AG04450 (cell line): ENCODE data around the gene BCAR1. TPM values are rescaled to one million over a fixed set of nuclear protein-coding genes. Genes with fewer than 3 reads are reported as not detected.
"Not testable (repeated sequence)": the region's sequence is repeated elsewhere in the genome, so short reads cannot be mapped to it uniquely, and the experiment has no call there.

Experiments used
- CTCF ChIA-PET: fragments of 300-600, 350-600 bp; formaldehyde crosslinking; extraction: SDS; loops from one replicate; lab custom pipeline; 2022; ENCODE audit warnings: antibody characterized with exemption, inconsistent platforms; lab: Charles Lee
- POLR2A ChIA-PET: fragments of 350-600 bp; formaldehyde crosslinking; extraction: SDS; loops from one replicate; lab custom pipeline; 2021; ENCODE audit warnings: antibody characterized with exemption, inconsistent platforms; lab: Yijun Ruan, JAX
- DNase-seq: peaks from one replicate; pipeline ENCODE4 v3.0.0-alpha.2; 2011; ENCODE audit warnings: low read depth, low spot score
- H3K27ac ChIP-seq: one replicate; pipeline ENCODE4 v1.5.1; 2012; ENCODE audit warnings: low read depth, low read length, control low read depth
- H3K27me3 ChIP-seq: one replicate; pipeline ENCODE4 v1.6.0; 2012; ENCODE audit warnings: low read length; ENCODE audit not compliant: control insufficient read depth, insufficient read depth
- H3K4me3 ChIP-seq: 2 replicates; pipeline ENCODE4 v1.5.1; 2011; ENCODE audit warnings: mild to moderate bottlenecking, low read depth, low read length, control low read depth
- H3K9me3 ChIP-seq: 2 replicates; pipeline ENCODE4 v1.5.1; 2012; ENCODE audit warnings: low read length; ENCODE audit not compliant: control insufficient read depth, insufficient read depth
- CTCF ChIP-seq: IDR thresholded peaks from 2 replicates; pipeline ENCODE4 v1.5.1; 2011; ENCODE audit warnings: low read depth, low read length, control low read depth, inconsistent platforms
- polyA plus RNA-seq: library from polyadenylated mRNA; depleted of rRNA; stranded (reverse); fragments of >200 nt; gene quantifications from 2 replicates; pipeline ENCODE4 v1.2.3, GENCODE V29; 2011

BCAR1 gene
- polyA plus RNA-seq, 1 experiment: 16.1 TPM

GRCh38 chr16:75281826-75282225, 30.4 kb upstream of the BCAR1 start:
- CTCF ChIA-PET: interaction anchor here (0.6 kb wide), 1 partner anchor 98 kb away, joined by 4 read pairs; no protein-coding TSS in a partner anchor

GRCh38 chr16:75281009-75281408, 29.6 kb upstream of the BCAR1 start:
- CTCF ChIA-PET: interaction anchor here (0.5 kb wide), 2 partner anchors 20 to 82 kb away, joined by 3 to 5 read pairs; no protein-coding TSS in a partner anchor
- POLR2A ChIA-PET, H3K9me3 ChIP-seq, H3K4me3 ChIP-seq, H3K27me3 ChIP-seq, H3K27ac ChIP-seq, DNase-seq: not testable (repeated sequence)

More at GRCh38 chr16:75281826-75282225, 30.4 kb upstream of the BCAR1 start:
- Histone ChIP-seq H3K27ac (no peak overlapping the region), H3K27me3 (no peaks in the 10 kb centered on the region), H3K4me3 (no peak overlapping the region), H3K9me3 (no peaks in the 10 kb centered on the region)
- DNase-seq: no peak
- POLR2A ChIA-PET: no interaction called here
- TF ChIP-seq CTCF: no peak

GRCh38 chr16:75280331-75280804, 28.9 kb upstream of the BCAR1 start:
- TF ChIP-seq CTCF: no peak
- Histone ChIP-seq H3K27me3 (no peaks in the 10 kb centered on the region), H3K4me3 (no peak overlapping the region), H3K9me3 (no peaks in the 10 kb centered on the region), H3K27ac (no peak overlapping the region)
- CTCF ChIA-PET: interaction anchor here (0.5 kb wide), 3 partner anchors 20 to 237 kb away, joined by 3 to 5 read pairs (median 3); no protein-coding TSS in a partner anchor
- POLR2A ChIA-PET: no interaction called here
- no peak for DNase-seq

GRCh38 chr16:75279305-75279704, 27.9 kb upstream of the BCAR1 start:
- Histone ChIP-seq H3K27me3 (no peaks in the 10 kb centered on the region), H3K4me3 (no peak overlapping the region), H3K27ac (no peak overlapping the region), H3K9me3 (no peaks in the 10 kb centered on the region)
- CTCF ChIA-PET: interaction anchor here (1.2 kb wide), 1 partner anchor 124 kb away, joined by 4 read pairs; no protein-coding TSS in a partner anchor
- POLR2A ChIA-PET: interaction anchor here (0.7 kb wide), 2 partner anchors 13 to 30 kb away, joined by 3 read pairs; no protein-coding TSS in a partner anchor
- TF ChIP-seq CTCF: no peak
- no peak for DNase-seq

GRCh38 chr16:75273054-75273925, 21.9 kb upstream of the BCAR1 start:
- no peak for TF ChIP-seq CTCF
- H3K27ac ChIP-seq: peak overlapping the region; percentile 11
- POLR2A ChIA-PET: no interaction called here
- CTCF ChIA-PET: interaction anchor here (0.5 kb wide), 1 partner anchor 11 kb away, joined by 5 read pairs; no protein-coding TSS in a partner anchor
- no peaks in the 10 kb centered on the region for H3K9me3 ChIP-seq
- H3K4me3 ChIP-seq: no peak overlapping the region
- no peak for DNase-seq
- H3K27me3 ChIP-seq: no peaks in the 10 kb centered on the region

GRCh38 chr16:75272629-75273028, 21.2 kb upstream of the BCAR1 start:
- H3K9me3 ChIP-seq, POLR2A ChIA-PET, DNase-seq, H3K27me3 ChIP-seq, CTCF ChIA-PET, H3K4me3 ChIP-seq, H3K27ac ChIP-seq: not testable (repeated sequence)
